Measurements from ENCODE around the gene PHF20.
"Not testable (repeated sequence)": the region's sequence is repeated elsewhere in the genome, so short reads cannot be mapped to it uniquely, and the experiment has no call there.

PHF20 gene

DNA sequence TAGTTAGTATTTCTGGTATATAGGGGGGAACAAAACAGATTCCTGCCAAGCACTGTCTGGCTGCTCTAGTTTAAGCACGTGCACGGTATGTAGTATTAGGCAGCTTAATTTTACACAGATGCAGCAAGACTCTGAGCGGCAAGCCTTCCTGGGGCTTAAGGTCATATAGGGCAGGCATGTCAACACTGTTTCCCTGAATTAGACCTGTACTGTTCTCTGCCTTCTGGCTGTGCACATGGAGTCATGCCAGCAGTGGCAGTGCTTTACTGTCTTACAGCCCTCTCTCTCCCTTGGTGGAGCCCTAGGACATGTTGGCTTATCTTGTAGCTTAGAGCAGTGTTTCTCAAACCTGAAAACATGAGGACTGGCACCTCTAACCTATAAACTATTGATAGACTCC, 56.6 kb downstream of the PHF20 start:
- Mint-ChIP-seq H3K27me3 (no peaks in the 10 kb centered on the region), H3K27ac (no peak overlapping the region), H3K36me3 (peaks cover 34 to 53% of the 10 kb centered on the region in 2 donors), H3K4me3 (no peak overlapping the region), H3K9me3 (peaks cover 0 to 2% of the 10 kb centered on the region in 2 donors), H3K4me1 (peaks cover 24 to 33% of the 10 kb centered on the region in 2 donors)
- DNase-seq (no peak), ATAC-seq (replicated peaks) (no peak)

- no peak overlapping the region for H3K4me3 Mint-ChIP-seq
- ATAC-seq (replicated peaks) (no peak), DNase-seq (no peak)
- H3K27ac Mint-ChIP-seq: no peak overlapping the region
- peaks cover 32 to 52% of the 10 kb centered on the region in 2 donors for H3K36me3 Mint-ChIP-seq
- H3K4me1 Mint-ChIP-seq: peaks cover 24 to 35% of the 10 kb centered on the region in 2 donors
- peaks cover 0 to 2% of the 10 kb centered on the region in 2 donors for H3K9me3 Mint-ChIP-seq
- H3K27me3 Mint-ChIP-seq: no peaks in the 10 kb centered on the region
Measured at GRCh38 chr20:35828916-35829315, 57.1 kb downstream of the PHF20 start.

DNA sequence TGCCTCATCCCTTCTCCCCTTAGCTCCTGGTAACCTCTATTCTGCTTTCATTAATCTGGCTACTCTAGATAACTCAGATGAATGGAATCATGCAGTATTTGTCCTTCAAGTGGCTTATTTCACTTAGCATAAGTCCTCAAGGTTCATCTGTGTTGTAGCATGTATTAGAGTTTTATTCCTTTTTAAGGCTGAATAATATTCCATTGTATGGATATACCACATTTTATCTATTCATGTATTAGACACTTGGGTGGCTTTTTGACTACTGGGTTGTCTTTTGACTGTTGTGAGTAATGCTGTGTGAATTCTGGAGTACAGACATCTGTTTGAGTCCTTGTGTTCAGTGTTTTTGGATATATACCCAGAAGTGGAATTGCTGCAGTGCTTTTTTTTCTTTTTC, 58.4 kb downstream of the PHF20 start:
- Mint-ChIP-seq H3K4me1 (peaks cover 25 to 35% of the 10 kb centered on the region in 2 donors), H3K4me3 (no peak overlapping the region), H3K27ac (no peak overlapping the region), H3K27me3 (no peaks in the 10 kb centered on the region), H3K36me3 (peaks cover 32 to 48% of the 10 kb centered on the region in 2 donors), H3K9me3 (peaks cover 0 to 2% of the 10 kb centered on the region in 2 donors)
- DNase-seq (no peak), ATAC-seq (replicated peaks) (no peak)

- H3K4me3 Mint-ChIP-seq: no peak overlapping the region
- H3K36me3 Mint-ChIP-seq: peaks cover 33 to 48% of the 10 kb centered on the region in 2 donors
- H3K4me1 Mint-ChIP-seq: peaks cover 25 to 32% of the 10 kb centered on the region in 2 donors
- H3K27me3 Mint-ChIP-seq: no peaks in the 10 kb centered on the region
- DNase-seq (no peak), ATAC-seq (replicated peaks) (no peak)
- peak overlapping the region; percentile 78 for H3K27ac Mint-ChIP-seq
- peaks cover 0 to 2% of the 10 kb centered on the region in 2 donors for H3K9me3 Mint-ChIP-seq
Measured at GRCh38 chr20:35831029-35831428, 59.2 kb downstream of the PHF20 start.

DNA sequence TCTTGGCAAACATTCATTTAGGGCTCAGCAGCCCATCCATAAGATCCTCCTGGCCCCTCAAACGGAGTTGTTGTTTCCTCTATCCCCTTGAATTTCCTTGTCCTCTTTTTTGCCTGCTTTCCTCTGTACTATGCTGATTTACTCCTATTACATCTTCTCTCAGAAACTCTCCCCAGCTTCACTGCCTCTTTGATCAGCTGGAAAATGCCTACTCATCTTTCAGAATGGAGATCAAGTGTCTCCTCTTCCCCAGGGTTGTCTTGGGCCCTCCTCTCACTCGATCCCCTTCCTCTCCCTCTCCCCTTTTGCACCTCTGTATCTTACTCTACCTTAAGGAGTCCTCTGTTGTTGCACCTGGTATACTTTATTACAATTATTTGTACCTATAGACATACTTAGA, 60.2 kb downstream of the PHF20 start:
- DNase-seq (no peak), ATAC-seq (replicated peaks) (no peak)
- Mint-ChIP-seq H3K27ac (no peak overlapping the region), H3K27me3 (no peaks in the 10 kb centered on the region), H3K4me1 (peaks cover 19 to 24% of the 10 kb centered on the region in 2 donors), H3K4me3 (no peak overlapping the region), H3K9me3 (peaks cover 0 to 2% of the 10 kb centered on the region in 2 donors), H3K36me3 (peaks cover 30 to 41% of the 10 kb centered on the region in 2 donors)

DNA sequence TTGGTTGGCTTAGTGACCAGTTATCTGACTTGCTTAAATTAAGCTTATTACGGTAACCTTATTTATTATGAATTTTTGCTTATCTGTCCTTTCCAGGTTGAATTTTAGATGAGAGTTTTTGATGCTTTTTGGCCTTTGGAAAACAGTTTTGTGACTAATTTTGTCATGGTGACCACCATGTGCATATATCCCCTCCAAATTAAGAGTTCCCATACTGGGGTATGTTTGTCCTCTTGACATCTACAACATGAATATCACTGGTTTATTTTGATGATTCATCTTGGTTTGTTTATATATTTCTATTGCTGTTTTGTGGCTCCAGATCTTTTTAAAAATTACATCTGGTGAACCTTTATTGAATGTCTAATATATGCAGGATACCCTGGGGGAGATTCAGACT, 61.4 kb downstream of the PHF20 start:
- DNase-seq (no peak), ATAC-seq (replicated peaks) (no peak)
- Mint-ChIP-seq H3K4me1 (peaks cover 19 to 29% of the 10 kb centered on the region in 2 donors), H3K36me3 (peaks cover 32 to 42% of the 10 kb centered on the region in 2 donors), H3K4me3 (no peak overlapping the region), H3K27me3 (no peaks in the 10 kb centered on the region), H3K9me3 (peaks cover 0 to 2% of the 10 kb centered on the region in 2 donors), H3K27ac (no peak overlapping the region)

DNA sequence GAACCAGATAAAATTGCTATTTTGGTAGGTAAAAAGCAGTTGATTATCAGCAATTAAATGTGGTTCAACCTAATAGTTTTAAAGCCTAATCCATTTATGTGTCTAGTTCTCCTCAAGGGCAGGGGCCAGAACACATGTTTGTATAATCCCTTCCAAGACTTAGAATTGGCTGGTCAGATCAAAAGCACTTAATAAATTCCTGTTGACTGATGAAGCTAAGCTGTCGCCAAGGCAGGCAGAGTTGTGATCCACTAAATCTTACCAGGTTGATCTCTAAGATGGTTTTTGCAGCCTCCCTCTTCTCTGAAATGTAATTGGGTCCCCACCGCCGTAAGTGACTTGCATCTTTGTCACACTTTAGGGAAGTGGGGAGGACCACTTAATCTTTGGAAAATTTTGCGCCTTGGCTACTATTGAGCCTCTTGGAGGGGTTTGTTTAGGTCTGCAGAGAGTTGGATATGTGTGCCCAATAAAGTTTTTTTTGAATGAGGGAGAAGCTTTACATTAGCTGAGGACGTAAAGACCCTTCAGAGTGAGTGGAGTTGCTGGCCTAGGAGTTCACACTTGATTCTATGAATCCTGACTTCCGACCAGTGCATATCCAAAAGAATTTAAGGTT, 65.9 kb downstream of the PHF20 start:
- DNase-seq (no peak), ATAC-seq (replicated peaks) (no peak)
- peaks cover 26 to 48% of the 10 kb centered on the region in 2 donors for H3K36me3 Mint-ChIP-seq
- H3K4me3 Mint-ChIP-seq: no peak overlapping the region
- H3K9me3 Mint-ChIP-seq: peaks cover 3 to 7% of the 10 kb centered on the region in 2 donors
- no peak overlapping the region for H3K27ac Mint-ChIP-seq
- H3K4me1 Mint-ChIP-seq: peaks cover 8 to 23% of the 10 kb centered on the region in 2 donors
- H3K27me3 Mint-ChIP-seq: no peaks in the 10 kb centered on the region

DNA sequence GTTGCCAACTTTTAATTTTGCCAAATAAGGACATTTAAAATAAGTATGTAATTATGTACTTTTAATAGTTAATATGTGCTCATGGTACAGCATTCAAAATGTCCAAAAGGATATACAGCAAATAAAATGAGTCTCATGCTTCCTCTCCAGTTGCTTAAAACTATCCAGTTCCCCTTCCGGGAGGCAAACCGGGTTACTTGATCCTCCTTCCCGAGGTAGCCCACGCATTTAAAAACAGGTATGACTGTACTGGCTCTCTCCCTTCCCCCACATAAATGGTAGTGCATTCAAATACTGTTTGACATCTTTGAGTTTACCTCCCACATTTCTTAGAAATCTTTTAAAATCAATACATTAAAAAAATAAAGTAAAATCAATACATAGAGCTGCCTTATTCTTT, 66.4 kb downstream of the PHF20 start:
- H3K9me3 Mint-ChIP-seq: peaks cover 3 to 7% of the 10 kb centered on the region in 2 donors
- ATAC-seq (replicated peaks) (no peak), DNase-seq (no peak)
- no peaks in the 10 kb centered on the region for H3K27me3 Mint-ChIP-seq
- peaks cover 8 to 20% of the 10 kb centered on the region in 2 donors for H3K4me1 Mint-ChIP-seq
- H3K27ac Mint-ChIP-seq: no peak overlapping the region
- no peak overlapping the region for H3K4me3 Mint-ChIP-seq
- peaks cover 31 to 51% of the 10 kb centered on the region in 2 donors for H3K36me3 Mint-ChIP-seq

DNA sequence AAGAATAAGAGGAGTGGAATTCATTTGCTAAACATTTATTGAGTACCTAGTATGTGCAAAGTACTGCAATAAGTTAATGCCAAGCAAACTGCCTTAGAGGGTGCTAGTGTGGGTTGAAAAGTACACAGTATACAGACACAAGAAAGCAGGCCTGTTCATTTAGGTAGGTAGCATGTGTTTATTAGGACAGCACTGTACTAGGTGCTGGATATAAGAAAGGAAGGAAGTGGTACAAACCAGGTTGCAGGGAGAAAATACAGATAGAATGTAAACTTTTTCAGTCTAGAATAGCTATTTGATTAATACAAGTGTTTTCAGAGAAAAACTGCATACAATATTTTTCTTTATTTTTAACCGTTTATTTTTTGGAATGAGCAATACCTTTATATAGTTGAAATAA, 68.1 kb downstream of the PHF20 start:
- Mint-ChIP-seq H3K36me3 (peaks cover 40 to 58% of the 10 kb centered on the region in 2 donors), H3K27me3 (no peaks in the 10 kb centered on the region), H3K9me3 (peaks cover 3 to 7% of the 10 kb centered on the region in 2 donors), H3K4me1 (peaks cover 5 to 17% of the 10 kb centered on the region in 2 donors), H3K27ac (no peak overlapping the region), H3K4me3 (no peak overlapping the region)
- ATAC-seq (replicated peaks) (no peak), DNase-seq (no peak)

- Mint-ChIP-seq H3K4me3 (no peak overlapping the region), H3K27ac (no peak overlapping the region), H3K27me3 (no peaks in the 10 kb centered on the region), H3K36me3 (peaks cover 40 to 61% of the 10 kb centered on the region in 2 donors), H3K4me1 (peaks cover 5 to 17% of the 10 kb centered on the region in 2 donors), H3K9me3 (peaks cover 3 to 7% of the 10 kb centered on the region in 2 donors)
- DNase-seq (no peak), ATAC-seq (replicated peaks) (no peak)
Measured at GRCh38 chr20:35840421-35840820, 68.6 kb downstream of the PHF20 start.

- H3K4me3 Mint-ChIP-seq: no peak overlapping the region
- H3K27ac Mint-ChIP-seq: no peak overlapping the region
- no peak for ATAC-seq (replicated peaks)
Measured at GRCh38 chr20:35842361-35842760, 70.5 kb downstream of the PHF20 start.

GRCh38 chr20:35843894-35844293, 72.1 kb downstream of the PHF20 start:
- not testable (repeated sequence) for ATAC-seq (replicated peaks); H3K9me3 Mint-ChIP-seq; H3K4me3 Mint-ChIP-seq; H3K27ac Mint-ChIP-seq; H3K27me3 Mint-ChIP-seq; DNase-seq
- peaks cover 7 to 14% of the 10 kb centered on the region in 2 donors for H3K4me1 Mint-ChIP-seq
- H3K36me3 Mint-ChIP-seq: peaks cover 48 to 73% of the 10 kb centered on the region in 2 donors

More at GRCh38 chr20:35842361-35842760, 70.5 kb downstream of the PHF20 start:
- peaks cover 5 to 14% of the 10 kb centered on the region in 2 donors for H3K4me1 Mint-ChIP-seq
- H3K9me3 Mint-ChIP-seq: peaks cover 3 to 7% of the 10 kb centered on the region in 2 donors
- H3K27me3 Mint-ChIP-seq: no peaks in the 10 kb centered on the region
- H3K36me3 Mint-ChIP-seq: peaks cover 44 to 72% of the 10 kb centered on the region in 2 donors
- no peak for DNase-seq

- ATAC-seq (replicated peaks): no peak
- H3K4me3 Mint-ChIP-seq: no peak overlapping the region
- no peak for DNase-seq
- peaks cover 3 to 7% of the 10 kb centered on the region in 2 donors for H3K9me3 Mint-ChIP-seq
- no peaks in the 10 kb centered on the region for H3K27me3 Mint-ChIP-seq
- no peak overlapping the region for H3K27ac Mint-ChIP-seq
- peaks cover 54 to 75% of the 10 kb centered on the region in 2 donors for H3K36me3 Mint-ChIP-seq
- H3K4me1 Mint-ChIP-seq: peaks cover 11 to 19% of the 10 kb centered on the region in 2 donors
Measured at GRCh38 chr20:35845561-35845960, 73.7 kb downstream of the PHF20 start.

DNA sequence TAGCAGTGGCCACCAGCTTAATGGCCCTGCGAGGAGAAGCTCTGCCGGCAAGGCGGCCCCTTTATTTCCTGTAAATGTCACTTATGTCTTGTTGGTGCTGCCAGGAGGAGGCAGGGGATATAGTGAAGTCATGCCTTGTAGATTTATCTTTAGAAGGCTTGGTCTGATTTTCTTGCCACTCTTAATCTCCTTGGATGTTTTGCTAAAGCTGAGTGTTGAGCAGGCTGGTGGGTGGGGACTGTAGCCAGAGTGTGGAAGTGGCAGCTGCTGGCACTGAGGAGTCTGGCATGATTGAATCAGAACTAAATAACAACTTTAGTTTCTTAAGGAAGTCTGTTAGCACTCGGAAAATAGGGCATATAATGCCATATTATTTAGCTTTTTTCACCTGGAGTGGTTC, 77.9 kb downstream of the PHF20 start:
- H3K9me3 Mint-ChIP-seq: no peaks in the 10 kb centered on the region
- peak overlapping the region; percentile 38 for H3K27ac Mint-ChIP-seq
- DNase-seq: no peak
- no peak for ATAC-seq (replicated peaks)
- H3K4me3 Mint-ChIP-seq: no peak overlapping the region
- peaks cover 20 to 22% of the 10 kb centered on the region in 2 donors for H3K4me1 Mint-ChIP-seq
- H3K27me3 Mint-ChIP-seq: no peaks in the 10 kb centered on the region
- H3K36me3 Mint-ChIP-seq: peaks cover 34 to 61% of the 10 kb centered on the region in 2 donors

GRCh38 chr20:35851659-35852058, 79.8 kb downstream of the PHF20 start:
- peaks cover 33 to 60% of the 10 kb centered on the region in 2 donors for H3K36me3 Mint-ChIP-seq
- ATAC-seq (replicated peaks): not testable (repeated sequence)

More at GRCh38 chr20:35851659-35852058, 79.8 kb downstream of the PHF20 start:
- Mint-ChIP-seq H3K4me1 (peaks cover 21 to 29% of the 10 kb centered on the region in 2 donors), H3K27ac (peak overlapping the region; percentile 51)
- not testable (repeated sequence) for H3K4me3 Mint-ChIP-seq, H3K27me3 Mint-ChIP-seq, H3K9me3 Mint-ChIP-seq, DNase-seq
